OCI-LY3 (cell line): Measurements from ENCODE around the gene GCK.
"Not testable (repeated sequence)": the region's sequence is repeated elsewhere in the genome, so short reads cannot be mapped to it uniquely, and the experiment has no call there.

Source experiments
- H2AFZ ChIP-seq: fragments of 200-600, 300-600 bp; shearing (Covaris generic); 2 replicates; pipeline ENCODE4 v1.6.0; 2014; ENCODE audit warnings: antibody characterized with exemption, low read depth, low read length
- H3K27ac ChIP-seq: fragments of 200-600, 300-600 bp; sonication (generic); 2 replicates; pipeline ENCODE4 v1.5.1; 2014; ENCODE audit warnings: mild to moderate bottlenecking, low read length, moderate library complexity, mixed read lengths
- H3K27me3 ChIP-seq: fragments of 200-600, 300-600 bp; sonication (generic); 2 replicates; pipeline ENCODE4 v1.6.1; 2014; ENCODE audit warnings: low read depth, low read length, mixed read lengths
- H3K36me3 ChIP-seq: fragments of 200-600, 300-600 bp; sonication (generic); replicated peaks from 2 replicates; pipeline ENCODE3; 2014; ENCODE audit warnings: low read depth, low read length, mixed read lengths
- H3K4me1 ChIP-seq: fragments of 300-600, 200-600 bp; sonication (generic); 2 replicates; pipeline ENCODE4 v1.6.1; 2014; ENCODE audit warnings: low read length, mixed read lengths
- H3K4me2 ChIP-seq: fragments of 200-600, 300-600 bp; sonication (generic); 2 replicates; pipeline ENCODE4 v1.6.1; 2014; ENCODE audit warnings: low read length, mixed read lengths
- H3K4me3 ChIP-seq: fragments of 300-600, 200-600 bp; sonication (generic); 2 replicates; pipeline ENCODE4 v1.5.1; 2014; ENCODE audit warnings: antibody characterized with exemption, mild to moderate bottlenecking, low read length, moderate library complexity
- H3K79me2 ChIP-seq: fragments of 300-600, 200-600 bp; shearing (Covaris generic); 2 replicates; pipeline ENCODE4 v1.6.1; 2014; ENCODE audit warnings: mild to moderate bottlenecking, low read length, mixed read lengths
- H3K9ac ChIP-seq: fragments of 300-600, 200-600 bp; shearing (Covaris generic); 2 replicates; pipeline ENCODE4 v1.6.0; 2014; ENCODE audit warnings: mild to moderate bottlenecking, low read length, moderate library complexity
- H3K9me3 ChIP-seq: fragments of 200-600, 300-600 bp; shearing (Covaris generic); 2 replicates; pipeline ENCODE4 v1.6.1; 2014; ENCODE audit warnings: low read length, mixed read lengths; ENCODE audit not compliant: insufficient read depth
- H4K20me1 ChIP-seq: fragments of 200-600, 300-600 bp; sonication (generic); 2 replicates; pipeline ENCODE4 v1.6.1; 2016; ENCODE audit warnings: low read length, mixed read lengths; ENCODE audit not compliant: insufficient read depth
- CTCF ChIP-seq: fragments of 200-600, 300-600 bp; sonication (generic); IDR thresholded peaks from 2 replicates; pipeline ENCODE4 v1.5.1; 2014; ENCODE audit warnings: antibody characterized with exemption, low read length, low read depth
- EZH2phosphoT487 ChIP-seq: fragments of 200-600 bp; shearing (Covaris generic); IDR thresholded peaks from 2 replicates; pipeline ENCODE4 v1.6.1; 2018; ENCODE audit warnings: antibody characterized with exemption, mixed run types, low read depth

GCK gene

GRCh38 chr7:44208085-44208484 lies 18.8 kb upstream of the GCK start:
- Histone ChIP-seq H3K79me2 (peaks cover 16% of the 10 kb centered on the region), H3K4me1 (no peaks in the 10 kb centered on the region), H3K4me3 (no peak overlapping the region), H4K20me1 (peaks cover 8% of the 10 kb centered on the region), H2AFZ (no peak overlapping the region), H3K27me3 (no peaks in the 10 kb centered on the region), H3K9ac (no peak overlapping the region), H3K27ac (no peak overlapping the region), H3K4me2 (no peak overlapping the region), H3K36me3 (peaks cover 53% of the 10 kb centered on the region), H3K9me3 (no peaks in the 10 kb centered on the region)
- no peak for TF ChIP-seq EZH2phosphoT487
- TF ChIP-seq CTCF: no peak

- H3K4me1 ChIP-seq: peaks cover 9% of the 10 kb centered on the region; the same call in 1 of the 2 replicates
- H3K9me3 ChIP-seq: no peaks in the 10 kb centered on the region
- H3K9ac ChIP-seq: no peak overlapping the region
- H3K36me3 ChIP-seq: peaks cover 46% of the 10 kb centered on the region
- H3K27ac ChIP-seq: no peak overlapping the region
- H3K27me3 ChIP-seq: no peaks in the 10 kb centered on the region
- H4K20me1 ChIP-seq: peaks cover 8% of the 10 kb centered on the region
- H3K4me2 ChIP-seq: no peak overlapping the region
- TF ChIP-seq CTCF: no peak
- no peak for TF ChIP-seq EZH2phosphoT487
- no peak overlapping the region for H3K4me3 ChIP-seq
- peaks cover 35% of the 10 kb centered on the region for H3K79me2 ChIP-seq
- H2AFZ ChIP-seq: no peak overlapping the region
Measured at GRCh38 chr7:44206008-44206407, 16.8 kb upstream of the GCK start.

GRCh38 chr7:44201813-44202212 lies 12.6 kb upstream of the GCK start:
- peaks cover 8% of the 10 kb centered on the region for H4K20me1 ChIP-seq
- peak overlapping the region; percentile 98 for H3K4me3 ChIP-seq
- peaks cover 25% of the 10 kb centered on the region for H3K36me3 ChIP-seq
- H3K79me2 ChIP-seq: peaks cover 37% of the 10 kb centered on the region
- no peak overlapping the region for H3K27ac ChIP-seq
- H3K9me3 ChIP-seq: no peaks in the 10 kb centered on the region
- peak overlapping the region; percentile 86 for H3K9ac ChIP-seq
- peaks cover 10% of the 10 kb centered on the region; the same call in 1 of the 2 replicates for H3K4me1 ChIP-seq
- TF ChIP-seq EZH2phosphoT487: no peak
- no peak for TF ChIP-seq CTCF
- H3K27me3 ChIP-seq: 0 out of 2 replicates have a peak, but pooled peaks cover 2% of the 10 kb centered on the region
- peak overlapping the region; percentile 85 for H3K4me2 ChIP-seq
- H2AFZ ChIP-seq: no peak overlapping the region

GRCh38 chr7:44200699-44201461 lies 11.6 kb upstream of the GCK start, which contains the start of gene YKT6:
TSS of gene YKT6 (plus strand) at chr7:44200978. CDS start at chr7:44201136, 158 bp downstream.
- H3K27me3 ChIP-seq: 0 out of 2 replicates have a peak, but pooled peaks cover 2% of the 10 kb centered on the region
- peak; percentile 38 for TF ChIP-seq CTCF
- no peak for TF ChIP-seq EZH2phosphoT487
- peaks cover 14% of the 10 kb centered on the region; the same call in 1 of the 2 replicates for H3K4me1 ChIP-seq
- H4K20me1 ChIP-seq: peaks cover 8% of the 10 kb centered on the region
- H2AFZ ChIP-seq: no peak within 1 kb of the TSS
- H3K79me2 ChIP-seq: peaks cover 37% of the 10 kb centered on the region
- peak within 1 kb of the TSS; percentile 85 for H3K4me2 ChIP-seq
- peak within 1 kb of the TSS; percentile 27; the same call in 1 of the 2 replicates for H3K27ac ChIP-seq
- H3K4me3 ChIP-seq: peak within 1 kb of the TSS; percentile 98
- H3K36me3 ChIP-seq: peaks cover 18% of the 10 kb centered on the region
- H3K9ac ChIP-seq: peak within 1 kb of the TSS; percentile 86
- H3K9me3 ChIP-seq: no peaks in the 10 kb centered on the region

GRCh38 chr7:44200163-44200562 lies 10.9 kb upstream of the GCK start:
- not testable (repeated sequence) for H4K20me1 ChIP-seq, H3K9ac ChIP-seq, H3K27ac ChIP-seq, H2AFZ ChIP-seq, H3K4me2 ChIP-seq, H3K9me3 ChIP-seq, H3K4me3 ChIP-seq, H3K27me3 ChIP-seq
- Histone ChIP-seq H3K36me3 (peaks cover 13% of the 10 kb centered on the region), H3K79me2 (peaks cover 37% of the 10 kb centered on the region), H3K4me1 (peaks cover 14% of the 10 kb centered on the region; the same call in 1 of the 2 replicates)
